Activated CD8-positive, alpha-beta memory T cell treated with anti-CD3 and anti-CD28 coated beads, Interleukin-2, amount 50 U/mL, for 48 hours (primary cell): Measurements from ENCODE around the gene LDB3.

Source experiments
- DNase-seq: peaks from one replicate; pipeline ENCODE4 v3.0.0-alpha.2; 2020

The LDB3 gene

GRCh38 chr10:86687750-86688149, 19.4 kb downstream of the LDB3 start:
- DNase-seq, result no peak

GRCh38 chr10:86688398-86688921, 20.1 kb downstream of the LDB3 start:
- DNase-seq, result peak; percentile 67

DNA sequence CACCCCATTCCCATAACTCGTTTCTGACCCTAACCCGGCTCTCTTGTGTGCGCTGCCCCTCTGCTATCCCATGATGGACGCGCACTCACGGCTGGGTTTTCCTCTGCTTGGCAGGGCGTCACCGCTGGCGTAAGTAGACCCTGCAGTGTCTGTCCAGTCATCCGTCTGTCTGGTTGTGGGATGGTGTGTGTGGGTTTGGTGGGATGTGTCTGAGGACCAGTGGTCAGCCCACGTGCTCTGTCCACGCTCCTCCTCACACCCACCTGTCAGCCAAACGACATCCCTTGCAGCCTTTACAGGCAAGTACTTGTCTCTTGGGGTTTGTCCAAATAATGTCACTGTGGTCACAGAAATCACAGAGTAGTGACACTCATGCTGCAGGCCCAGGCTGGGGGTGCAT, 20.8 kb downstream of the LDB3 start:
- no peak for DNase-seq

DNA sequence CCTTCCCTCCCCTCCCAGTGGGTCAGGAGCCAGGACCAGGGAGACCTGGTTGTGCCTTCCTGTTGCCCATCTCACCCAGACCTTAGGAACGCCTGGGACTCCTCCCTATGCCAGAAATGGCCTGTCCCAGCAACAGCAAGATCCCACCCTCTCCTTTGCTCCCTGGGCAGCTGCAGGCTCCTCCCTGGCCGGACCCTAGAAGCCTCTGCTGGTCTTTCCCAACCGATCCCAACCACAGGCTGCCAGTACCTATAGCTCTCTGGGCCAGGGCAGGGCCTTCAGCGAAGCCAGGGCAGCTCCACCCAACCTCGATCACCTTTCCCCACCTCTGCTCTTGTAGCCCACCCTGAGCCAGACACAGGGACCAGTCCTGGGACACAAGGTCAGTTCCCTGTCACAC, 21.9 kb downstream of the LDB3 start:
- DNase-seq, result no peak

DNA sequence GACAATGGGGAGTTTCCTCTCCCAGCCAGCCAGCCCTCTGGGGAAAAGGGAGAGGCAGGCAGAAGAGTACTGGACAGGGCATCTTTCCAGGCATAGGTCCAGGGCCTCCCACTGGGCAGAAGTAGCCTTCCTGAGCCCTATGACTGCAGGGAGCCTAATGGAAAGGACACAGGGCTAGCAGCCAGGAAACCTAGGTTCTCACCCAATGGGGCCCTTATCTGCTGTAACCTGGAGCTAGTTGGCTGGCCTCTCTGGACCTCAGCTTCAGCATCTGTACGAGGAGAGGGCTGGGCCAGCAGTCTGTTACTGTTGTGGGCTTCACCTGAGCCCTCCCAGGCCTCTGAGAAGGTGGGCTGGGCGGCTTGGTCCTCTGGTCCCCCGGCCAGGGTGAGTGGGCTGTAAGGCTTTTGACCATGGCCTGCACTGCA, 22.4 kb downstream of the LDB3 start:
- DNase-seq, result no peak

DNA sequence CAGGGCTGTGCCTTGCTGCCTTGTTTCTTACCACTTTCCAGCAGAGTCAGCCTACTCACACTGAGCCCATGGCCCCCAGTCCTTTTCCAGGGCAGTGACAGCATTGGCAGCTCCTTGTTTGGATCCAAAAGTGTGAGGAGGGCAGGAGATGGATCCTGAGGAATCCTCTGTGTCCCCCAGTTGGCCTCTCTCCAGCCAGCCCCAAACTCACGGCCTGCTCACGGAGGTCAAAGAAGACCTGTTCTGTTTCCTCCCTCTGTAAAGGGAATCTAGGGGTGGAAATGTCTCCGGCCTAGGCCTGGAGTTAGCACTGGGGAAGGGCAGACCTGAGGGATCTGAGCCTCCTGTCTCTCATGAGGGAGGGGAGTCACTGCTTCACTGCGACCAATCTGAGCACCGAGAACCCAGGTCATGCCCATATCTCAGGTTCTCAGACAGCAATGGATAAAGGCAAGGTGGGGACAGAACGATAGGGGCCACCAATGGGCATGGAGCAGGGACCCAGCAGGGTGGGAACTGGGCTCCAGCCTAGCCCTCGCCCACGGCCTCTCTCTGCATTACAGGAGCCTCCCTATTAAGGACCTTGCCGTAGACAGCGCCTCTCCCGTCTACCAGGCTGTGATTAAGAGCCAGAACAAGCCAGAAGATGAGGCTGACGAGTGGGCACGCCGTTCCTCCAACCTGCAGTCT, 23.2 kb downstream of the LDB3 start:
- DNase-seq, result no peak

- DNase-seq, result no peak
Observed at GRCh38 chr10:86692023-86692514, 23.8 kb downstream of the LDB3 start.

DNA sequence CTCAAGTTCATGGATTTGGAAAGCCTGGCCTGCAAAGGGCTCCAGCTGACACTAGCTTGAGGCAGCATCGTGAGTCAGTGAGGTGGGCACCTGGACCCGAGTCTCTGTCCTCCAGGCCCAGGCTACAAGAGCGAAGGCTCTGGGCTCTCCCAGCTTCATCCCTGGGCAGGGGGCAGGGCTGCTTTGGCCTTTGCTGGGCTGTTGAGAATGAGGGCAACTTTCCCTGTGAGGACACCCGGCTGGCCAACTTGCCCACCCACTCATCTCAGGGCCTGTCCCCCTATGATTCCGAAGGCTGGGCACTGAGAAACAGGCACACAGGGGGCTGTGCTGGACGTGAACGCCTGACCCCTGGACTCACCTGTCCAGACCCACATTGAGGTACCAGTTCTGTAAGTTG, 24.4 kb downstream of the LDB3 start:
- DNase-seq, result no peak

DNA sequence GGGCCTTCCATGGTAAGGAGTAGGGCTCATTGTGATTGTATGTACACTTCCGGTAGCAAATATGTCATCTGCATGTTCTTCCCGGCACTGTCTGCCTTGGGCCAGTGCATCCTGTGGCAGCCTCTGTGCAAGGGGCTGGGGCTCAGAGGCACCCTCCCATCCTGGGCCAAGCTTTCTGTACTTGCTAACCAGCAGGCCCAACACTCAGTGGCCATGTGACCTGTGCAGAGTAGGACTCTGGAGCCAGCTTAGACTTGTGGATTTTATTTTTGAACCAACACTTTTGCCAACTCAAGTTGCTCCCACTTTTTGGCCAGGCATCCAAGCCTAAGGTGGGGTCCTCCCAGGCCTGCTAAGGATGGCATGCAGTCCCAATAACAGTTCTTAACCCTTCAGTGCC, 25.0 kb downstream of the LDB3 start:
- no peak for DNase-seq

DNA sequence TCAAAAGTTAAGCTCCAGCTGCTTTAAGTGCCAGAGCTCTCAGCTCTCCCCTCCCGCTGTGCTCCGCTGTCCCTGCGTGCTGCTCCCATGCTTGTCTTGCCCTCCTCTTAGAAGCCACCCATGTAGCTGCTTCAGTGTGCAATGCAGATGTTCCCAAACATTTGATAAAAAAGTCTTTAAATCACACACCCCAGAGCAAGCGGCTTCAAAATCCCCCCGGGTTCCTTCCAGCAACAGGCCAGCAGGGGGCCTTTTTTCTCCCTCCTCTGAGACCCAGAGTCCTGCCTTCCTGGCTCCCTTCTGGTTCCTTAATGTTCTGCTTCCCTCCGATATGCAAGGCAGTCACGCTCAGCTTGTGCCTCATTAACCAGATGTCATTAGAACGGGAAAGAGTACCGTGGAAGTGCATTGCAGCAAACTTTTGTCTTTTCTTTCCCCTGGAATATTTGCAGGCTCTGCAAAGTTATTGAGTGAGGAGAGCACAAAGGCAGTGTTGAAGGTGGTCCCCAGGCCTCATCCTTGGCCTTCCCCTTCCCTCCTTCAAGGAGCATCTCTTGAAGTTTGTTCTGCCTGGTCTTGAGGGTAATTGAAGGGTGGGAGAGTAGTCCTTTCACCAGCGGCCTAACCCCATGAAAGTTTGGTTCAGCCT, 25.5 kb downstream of the LDB3 start:
- DNase-seq, result peak; percentile 60

- no peak for DNase-seq
Observed at GRCh38 chr10:86698207-86698940, 30.1 kb downstream of the LDB3 start.

DNA sequence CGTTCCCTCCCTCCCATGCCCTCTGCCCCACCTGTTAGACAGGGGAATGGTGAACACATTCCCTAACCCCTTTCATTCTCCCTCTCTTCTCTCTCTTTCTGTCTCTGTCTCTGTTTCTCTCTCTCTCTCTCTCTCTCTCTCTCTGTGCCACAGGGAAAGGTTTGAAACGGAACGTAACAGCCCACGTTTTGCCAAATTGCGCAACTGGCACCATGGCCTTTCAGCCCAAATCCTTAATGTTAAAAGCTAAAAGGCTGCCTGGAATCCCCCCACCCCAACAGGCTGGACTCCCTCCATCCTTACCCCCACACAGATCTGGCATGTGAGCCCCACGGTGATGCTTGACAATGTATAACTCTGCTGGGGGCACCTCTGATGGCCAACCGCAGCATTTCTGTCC, 30.8 kb downstream of the LDB3 start:
- DNase-seq, result no peak

DNA sequence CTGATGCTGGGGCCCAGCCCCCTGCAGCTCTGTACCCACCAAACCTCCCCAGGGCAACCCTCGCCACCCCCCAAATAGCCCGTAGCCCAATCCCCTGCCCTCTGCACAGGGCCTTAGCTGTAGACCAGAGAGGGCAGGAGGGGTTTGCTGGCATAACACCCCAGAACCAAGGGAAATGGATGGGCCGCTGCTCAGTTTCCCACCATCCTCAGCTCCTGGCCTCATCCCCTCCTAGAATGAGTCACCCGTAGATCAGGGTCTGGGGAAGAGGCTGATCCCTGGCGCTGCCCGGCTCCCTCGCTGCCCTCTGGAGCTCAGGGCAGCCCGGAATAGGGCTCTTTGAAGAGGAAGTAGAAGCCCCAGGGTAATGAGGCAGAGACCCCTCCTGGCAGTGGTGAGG, 31.2 kb downstream of the LDB3 start:
- no peak for DNase-seq

- DNase-seq, result no peak
Observed at GRCh38 chr10:86699991-86700840, 31.9 kb downstream of the LDB3 start.

DNA sequence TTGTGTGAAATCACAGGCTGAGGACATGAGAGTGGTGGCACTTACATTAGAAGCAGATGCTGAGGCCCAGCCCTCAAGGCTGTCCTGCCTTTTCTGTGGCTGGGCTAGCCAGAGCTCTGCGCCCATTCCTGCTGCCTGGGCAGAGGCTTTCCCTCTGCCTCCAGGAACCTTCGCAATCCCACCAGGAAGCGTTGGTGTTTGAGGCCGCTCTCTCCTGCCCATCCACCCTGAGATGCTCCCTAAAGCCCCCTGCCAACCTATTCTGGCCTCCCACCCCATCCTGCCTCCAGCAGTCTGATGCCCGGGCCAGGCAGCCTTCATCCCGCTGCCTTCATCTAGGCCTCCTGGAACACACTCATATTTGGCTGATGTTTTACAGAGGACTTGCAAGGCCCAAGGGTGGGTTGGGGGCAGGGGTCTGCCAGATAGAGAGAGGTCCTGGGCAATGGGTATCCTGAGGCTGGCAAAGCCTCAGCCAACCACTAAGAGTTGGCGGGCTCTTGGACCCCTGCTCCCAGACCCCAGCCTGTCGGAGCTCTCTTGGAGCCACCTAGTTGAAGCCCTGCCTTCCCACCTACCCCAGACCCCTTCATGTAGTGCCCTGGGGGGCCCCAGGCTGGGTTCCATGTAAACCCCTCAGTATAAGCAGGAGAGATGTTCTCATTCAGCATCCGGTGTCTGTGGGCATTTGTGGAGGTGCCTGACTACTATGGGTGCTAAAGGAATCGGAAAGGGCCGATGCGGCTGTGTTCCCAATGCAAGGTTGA, 32.7 kb downstream of the LDB3 start:
- no peak for DNase-seq

DNA sequence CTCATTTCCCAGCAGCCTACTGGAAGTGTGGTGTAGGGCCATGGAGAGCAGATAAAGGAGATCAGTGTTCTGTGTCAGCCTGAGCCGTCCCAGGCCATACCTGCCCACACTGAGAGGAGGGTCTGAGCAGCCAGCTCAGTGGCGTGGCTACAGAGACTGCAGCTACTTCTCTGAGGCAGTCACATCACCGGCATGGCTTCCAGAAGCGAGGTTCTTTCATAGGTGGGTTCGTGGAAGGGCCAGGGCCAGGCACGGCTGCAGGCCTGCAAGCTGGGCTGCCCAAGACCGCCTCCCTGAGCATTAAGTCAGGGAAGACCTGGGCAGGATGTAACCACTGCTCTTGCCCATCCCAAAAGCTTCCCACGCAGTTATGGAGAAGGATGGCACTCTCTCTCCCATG, 34.9 kb downstream of the LDB3 start:
- no peak for DNase-seq

DNA sequence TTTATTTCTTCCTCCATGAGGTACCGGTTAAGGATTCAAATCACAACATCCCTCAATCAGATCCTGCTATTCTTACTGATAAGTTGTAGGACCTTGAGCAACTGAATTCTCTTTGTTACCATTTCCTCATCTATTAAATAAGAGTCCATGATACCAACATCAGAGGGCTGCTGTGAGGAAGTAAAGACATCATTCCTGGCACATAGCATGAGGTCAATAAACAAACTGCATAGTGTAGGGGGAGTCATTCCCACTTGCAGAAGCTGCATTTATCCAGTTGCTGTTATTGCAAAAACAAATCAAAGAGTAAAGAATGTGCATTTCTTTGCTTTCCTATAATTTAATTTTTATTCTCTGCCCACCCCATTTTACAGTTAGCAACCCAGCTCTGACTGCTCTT, 36.8 kb downstream of the LDB3 start:
- DNase-seq, result no peak

DNA sequence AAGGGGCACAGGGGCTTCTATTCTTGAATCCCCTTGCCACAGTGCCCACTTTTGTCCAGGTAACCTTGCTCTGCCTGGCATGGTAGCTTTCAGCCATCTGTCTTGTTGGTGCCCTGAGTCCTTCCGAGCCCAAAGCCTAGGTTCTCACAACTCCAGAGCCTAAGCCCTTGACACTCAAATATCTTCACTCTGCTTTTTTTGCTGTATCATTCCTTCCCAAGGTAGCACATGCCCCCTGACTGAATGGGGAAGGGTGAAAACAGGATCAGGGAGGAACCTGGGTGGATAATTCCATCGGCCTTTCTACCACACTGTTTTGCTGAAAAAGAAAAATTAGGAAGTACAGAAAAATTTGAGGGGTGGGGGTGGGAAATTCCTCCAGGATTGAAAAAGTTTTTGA, 37.6 kb downstream of the LDB3 start:
- no peak for DNase-seq

DNA sequence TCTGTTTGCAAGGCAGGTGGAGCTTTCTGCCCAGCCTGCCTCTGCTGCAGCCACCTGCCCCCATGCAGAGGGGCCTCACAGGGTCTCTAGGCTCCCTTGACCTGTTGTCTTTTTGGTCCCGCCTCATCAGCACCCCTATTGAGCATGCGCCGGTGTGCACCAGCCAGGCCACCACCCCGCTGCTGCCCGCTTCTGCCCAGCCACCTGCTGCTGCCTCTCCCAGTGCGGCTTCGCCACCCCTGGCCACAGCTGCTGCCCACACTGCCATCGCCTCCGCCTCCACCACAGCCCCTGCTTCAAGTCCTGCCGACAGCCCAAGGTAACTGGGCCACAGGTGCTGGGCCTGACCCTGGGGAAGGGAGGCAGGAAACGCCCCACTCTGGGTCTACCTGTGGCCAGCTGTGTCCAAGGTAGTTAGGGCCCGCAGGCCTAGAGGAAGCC, 38.1 kb downstream of the LDB3 start:
- no peak for DNase-seq

DNA sequence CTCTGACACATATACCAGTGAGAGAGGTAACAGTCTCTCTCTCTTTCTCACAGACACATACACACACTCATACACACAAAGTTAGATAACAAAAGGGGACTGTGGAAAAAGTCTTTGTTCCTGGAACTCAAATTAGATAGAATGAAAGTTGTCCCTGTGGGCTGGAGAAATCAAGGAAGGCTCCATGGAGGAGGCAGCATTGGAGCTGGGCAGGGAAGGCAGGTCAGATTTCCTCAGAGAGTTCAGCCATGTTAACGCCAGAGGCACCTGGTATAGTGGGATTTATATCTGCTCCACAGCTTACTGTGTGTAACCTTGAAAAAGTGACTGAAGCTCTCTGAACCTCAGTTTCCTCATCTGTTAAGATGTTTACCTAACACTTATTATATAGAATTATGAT, 38.7 kb downstream of the LDB3 start:
- no peak for DNase-seq

DNA sequence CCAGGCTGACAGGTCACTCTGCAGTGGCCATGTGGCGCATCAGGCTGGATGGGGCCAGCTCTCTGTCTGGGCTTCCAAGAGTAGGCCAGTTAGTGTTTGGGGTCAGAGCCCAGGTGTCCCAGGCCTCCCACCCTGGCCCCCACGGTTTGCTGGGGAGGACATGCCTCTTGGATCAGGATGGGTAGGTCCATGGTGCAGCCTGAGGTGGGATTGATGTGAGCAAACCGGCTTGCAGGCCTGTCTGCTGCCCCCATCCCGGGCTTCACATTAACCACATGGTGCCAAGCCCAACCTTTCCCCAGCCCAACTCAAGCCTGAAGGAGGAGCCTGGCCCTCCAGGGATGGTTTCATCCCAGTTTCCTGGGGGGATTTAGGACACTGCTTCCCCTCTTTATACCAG, 39.2 kb downstream of the LDB3 start:
- DNase-seq, result no peak
